Measurements from ENCODE around the gene COX17. TPM values are rescaled to one million over a fixed set of nuclear protein-coding genes. Genes with fewer than 3 reads are reported as not detected.

COX17 gene
- total and polyA plus RNA-seq, 4 experiments from 2014 or later, result 46.1 to 88.2 (median 63.6) TPM

GRCh38 chr3:119624002-119624720 lies 53.0 kb downstream of the COX17 start:
- CTCF ChIA-PET (ENCODE audit: partially characterized antibody), result no interaction called here
- Histone ChIP-seq H3K4me1 (ENCODE audit: insufficient read depth, low read length) (peaks cover 34% of the 10 kb centered on the region), H3K27me3 (ENCODE audit: insufficient read depth, low read length) (no peaks in the 10 kb centered on the region), H3K36me3 (ENCODE audit: insufficient read depth, low read length) (no peaks in the 10 kb centered on the region), H3K27ac (ENCODE audit: low read depth, low read length) (no peak overlapping the region), H3K4me3 (ENCODE audit: low read length in 2 of 2) (no peak overlapping the region), H3K9me3 (ENCODE audit: control insufficient read depth in 1 of 2, low read length in 2 of 2) (no peaks in the 10 kb centered on the region)
- Mint-ChIP-seq H3K27ac (no peak overlapping the region), H3K36me3 (no peaks in the 10 kb centered on the region), H3K4me3 (no peak overlapping the region), H3K4me1 (peaks cover 18 to 31% (median 24%) of the 10 kb centered on the region in 4 donors), H3K9me3 (no peaks in the 10 kb centered on the region), H3K27me3 (peaks cover 0 to 1% of the 10 kb centered on the region in 2 donors)
- POLR2A ChIA-PET (ENCODE audit: partially characterized antibody), result no interaction called here
- intact Hi-C loops (cut with micrococcal nuclease), result no loop called here
- no peak for DNase-seq

- H3K27ac ChIP-seq (ENCODE audit: low read depth, low read length), result no peak overlapping the region
- no peak for DNase-seq
- H3K36me3 ChIP-seq (ENCODE audit: insufficient read depth, low read length), result no peaks in the 10 kb centered on the region
- intact Hi-C loops (cut with micrococcal nuclease), result no loop called here
- ChIA-PET CTCF (ENCODE audit: partially characterized antibody) (interaction anchor here (1.0 to 1.4 kb wide), 2 partner anchors 17 to 28 kb away, joined by 3 read pairs; no protein-coding TSS in a partner anchor), POLR2A (ENCODE audit: partially characterized antibody) (no interaction called here)
- H3K27ac Mint-ChIP-seq, result no peak overlapping the region
- H3K27me3 ChIP-seq (ENCODE audit: insufficient read depth, low read length), result no peaks in the 10 kb centered on the region
- peaks cover 0 to 1% (median 0%) of the 10 kb centered on the region in 8 donors for H3K9me3 Mint-ChIP-seq
- no peak overlapping the region for H3K4me3 ChIP-seq (ENCODE audit: low read length in 2 of 2)
- no peak overlapping the region for H3K4me3 Mint-ChIP-seq
- H3K27me3 Mint-ChIP-seq, result peaks cover 2 to 7% of the 10 kb centered on the region in 2 donors
- no peaks in the 10 kb centered on the region for H3K9me3 ChIP-seq (ENCODE audit: control insufficient read depth in 1 of 2, low read length in 2 of 2)
- H3K36me3 Mint-ChIP-seq, result no peaks in the 10 kb centered on the region
- peaks cover 0 to 2% (median 1%) of the 10 kb centered on the region in 4 donors for H3K4me1 Mint-ChIP-seq
- H3K4me1 ChIP-seq (ENCODE audit: insufficient read depth, low read length), result peaks cover 2% of the 10 kb centered on the region
Measured at GRCh38 chr3:119620899-119621298, 56.3 kb downstream of the COX17 start.

Other genes starting within 250 kb of the COX17 start
- gene TMEM39A, start 213.8 kb downstream of the COX17 start, total RNA-seq, result 10 to 100 TPM; 46.1 to 47.4 TPM
- gene TMEM39A, start 213.8 kb downstream of the COX17 start, polyA plus RNA-seq, result 10 to 100 TPM in 1 of 2 donors, 1 to 10 TPM in 1; 9.2 to 18.6 TPM
- gene POGLUT1, start 208.4 kb downstream of the COX17 start, total RNA-seq, result 10 to 100 TPM; 39.5 to 40.2 TPM
- gene POGLUT1, start 208.4 kb downstream of the COX17 start, polyA plus RNA-seq, result 10 to 100 TPM; 37.6 to 51.1 TPM
- 10 to 100 TPM; 72.3 to 80.9 TPM for gene TIMMDC1, start 178.9 kb downstream of the COX17 start, total RNA-seq
- gene TIMMDC1, start 178.9 kb downstream of the COX17 start, polyA plus RNA-seq, result 10 to 100 TPM; 72.2 to 75.2 TPM
- under 1 TPM; 0.42 to 0.44 TPM for gene CD80, start 117.8 kb downstream of the COX17 start, total RNA-seq
- gene CD80, start 117.8 kb downstream of the COX17 start, polyA plus RNA-seq, result 1 to 10 TPM in 1 of 2 donors, not detected in 1; 1.6 TPM
- 1 to 10 TPM; 1.2 to 1.4 TPM for gene ADPRH, start 97.9 kb downstream of the COX17 start, total RNA-seq
- gene ADPRH, start 97.9 kb downstream of the COX17 start, polyA plus RNA-seq, result 1 to 10 TPM; 2.1 to 3.4 TPM
- not detected for gene PLA1A, start 79.5 kb downstream of the COX17 start, total RNA-seq
- not detected for gene PLA1A, start 79.5 kb downstream of the COX17 start, polyA plus RNA-seq
- gene POPDC2, start 16.8 kb downstream of the COX17 start, total RNA-seq, result 1 to 10 TPM; 7.3 to 7.4 TPM
- 1 to 10 TPM; 2.0 to 2.6 TPM for gene POPDC2, start 16.8 kb downstream of the COX17 start, polyA plus RNA-seq
- under 1 TPM in 1 of 2 experiments, not detected in 1; 0.58 TPM for gene CFAP91, start 25.6 kb upstream of the COX17 start, total RNA-seq
- under 1 TPM in 1 of 2 donors, not detected in 1; 0.48 TPM for gene CFAP91, start 25.6 kb upstream of the COX17 start, polyA plus RNA-seq
- under 1 TPM; 0.39 to 0.49 TPM for gene NR1I2, start 104.7 kb upstream of the COX17 start, total RNA-seq
- under 1 TPM; 0.40 to 0.46 TPM for gene NR1I2, start 104.7 kb upstream of the COX17 start, polyA plus RNA-seq

Data from CD4-positive, alpha-beta memory T cell (primary cell).